HepG2 (cell line): ENCODE results near the gene RNF113A. TPM values are rescaled to one million over a fixed set of nuclear protein-coding genes. Genes with fewer than 3 reads are reported as not detected.

ENCODE experiments used
- ARNTL ChIP-seq: sonication (generic); formaldehyde crosslinking; IDR thresholded peaks from 2 replicates; pipeline ENCODE4 v1.4.0; 2020; ENCODE audit warnings: mild to moderate bottlenecking, missing genetic modification reagents
- ESRRA ChIP-seq: sonication (generic); formaldehyde crosslinking; IDR thresholded peaks from 2 replicates; pipeline ENCODE4 v1.5.1; 2020; ENCODE audit warnings: mild to moderate bottlenecking, low read depth, missing genetic modification reagents
- HMGXB4 ChIP-seq, 2 experiments: sonication (generic) in 1 of 2; formaldehyde crosslinking in 1 of 2; IDR thresholded peaks; 2 replicates each; pipeline versions ENCODE4 v1.4.0 to v1.6.1; 2018 to 2020; ENCODE audit warnings: missing genetic modification reagents in 2 of 2, borderline replicate concordance in 1 of 2, low read depth in 1 of 2, mild to moderate bottlenecking in 1 of 2, missing biosample characterization in 1 of 2
- NONO ChIP-seq, 2 experiments: fragments of 450-650 bp in 1 of 2; sonication (generic) in 1 of 2; formaldehyde crosslinking in 1 of 2; IDR thresholded peaks in 1 of 2; conservative IDR thresholded peaks in 1 of 2; 2 replicates each; pipeline versions ENCODE4 v1.6.1 to v1.8.0; 2017 to 2022; ENCODE audit warnings: mild to moderate bottlenecking in 1 of 2, missing genetic modification reagents in 1 of 2, moderate library complexity in 1 of 2
- PATZ1 ChIP-seq: sonication (generic); formaldehyde crosslinking; IDR thresholded peaks from 2 replicates; pipeline ENCODE4 v1.4.0; 2020; ENCODE audit warnings: missing genetic modification reagents
- POLR2AphosphoS5 ChIP-seq: IDR thresholded peaks from 2 replicates; pipeline ENCODE4 v1.6.1; 2012; ENCODE audit warnings: low read depth, low read length
- RAD21 ChIP-seq: fragments of 450-650 bp; formaldehyde crosslinking; IDR thresholded peaks from 2 replicates; pipeline ENCODE4 v1.5.0; 2020; ENCODE audit warnings: mild to moderate bottlenecking
- RARA ChIP-seq: IDR thresholded peaks from 2 replicates; pipeline ENCODE4 v1.6.1; 2016; ENCODE audit warnings: missing genetic modification reagents, missing compliant biosample characterization
- RXRB ChIP-seq: IDR thresholded peaks from 2 replicates; pipeline ENCODE4 v1.6.1; 2016; ENCODE audit warnings: borderline replicate concordance, missing genetic modification reagents, missing compliant biosample characterization
- SALL1 ChIP-seq: sonication (generic); formaldehyde crosslinking; IDR thresholded peaks from 2 replicates; pipeline ENCODE4 v1.8.0; 2022; ENCODE audit warnings: mild to moderate bottlenecking, missing genetic modification reagents
- SP5 ChIP-seq: IDR thresholded peaks from 2 replicates; pipeline ENCODE4 v1.6.1; 2016; ENCODE audit warnings: low read depth, borderline replicate concordance
- STAG1 ChIP-seq: sonication (generic); formaldehyde crosslinking; IDR thresholded peaks from 2 replicates; pipeline ENCODE4 v1.4.0; 2020; ENCODE audit warnings: missing genetic modification reagents
- TFDP2 ChIP-seq: sonication (generic); formaldehyde crosslinking; IDR thresholded peaks from 2 replicates; pipeline ENCODE4 v1.4.0; 2020; ENCODE audit warnings: missing genetic modification reagents
- UBTF ChIP-seq: sonication (generic); formaldehyde crosslinking; IDR thresholded peaks from 2 replicates; pipeline ENCODE4 v1.4.0; 2020; ENCODE audit warnings: mild to moderate bottlenecking, missing genetic modification reagents
- XRCC5 ChIP-seq: fragments of 200-400 bp; formaldehyde crosslinking; optimal IDR thresholded peaks from 2 replicates; pipeline ENCODE3; 2017; ENCODE audit warnings: mild to moderate bottlenecking, low read length
- YEATS2 ChIP-seq: sonication (generic); formaldehyde crosslinking; IDR thresholded peaks from 2 replicates; pipeline ENCODE4 v1.4.0; 2020; ENCODE audit warnings: missing genetic modification reagents, borderline replicate concordance
- ZMYM3 ChIP-seq: sonication (generic); formaldehyde crosslinking; IDR thresholded peaks from 2 replicates; pipeline ENCODE4 v1.5.1; 2020; ENCODE audit warnings: mild to moderate bottlenecking, missing genetic modification reagents
- ZMYM4 ChIP-seq: sonication (generic); formaldehyde crosslinking; IDR thresholded peaks from 2 replicates; pipeline ENCODE4 v1.8.1; 2023; ENCODE audit warnings: mild to moderate bottlenecking, missing genetic modification reagents
- ZNF121 ChIP-seq: sonication (generic); formaldehyde crosslinking; IDR thresholded peaks from 2 replicates; pipeline ENCODE4 v1.5.0; 2020; ENCODE audit warnings: mild to moderate bottlenecking, missing genetic modification reagents
- ZNF24 ChIP-seq: fragments of 450-650 bp; IDR thresholded peaks from 2 replicates; pipeline ENCODE4 v1.6.1; 2017; ENCODE audit warnings: antibody characterized with exemption, mild to moderate bottlenecking
- ZNF331 ChIP-seq: sonication (generic); formaldehyde crosslinking; IDR thresholded peaks from 2 replicates; pipeline ENCODE4 v1.4.0; 2020; ENCODE audit warnings: missing genetic modification reagents
- ZNF572 ChIP-seq: sonication (generic); formaldehyde crosslinking; IDR thresholded peaks from 2 replicates; pipeline ENCODE4 v1.5.1; 2020; ENCODE audit warnings: mild to moderate bottlenecking, missing genetic modification reagents
- ZSCAN22 ChIP-seq: sonication (generic); formaldehyde crosslinking; IDR thresholded peaks from 2 replicates; pipeline ENCODE4 v1.4.0; 2020; ENCODE audit warnings: mild to moderate bottlenecking, missing genetic modification reagents
- polyA plus RNA-seq, 8 experiments: library from polyadenylated mRNA; depleted of rRNA in 3 of 8; stranded (reverse) in 7 of 8; unstranded in 1 of 8; fragments of >200 nt; fragmentation: Illumina TruSeq in 4 of 8; extraction: Trizol in 4 of 8; gene quantifications; 2 replicates each; pipeline versions ENCODE4 v1.2.1 to v1.2.3, GENCODE V29; 2011 to 2016; ENCODE audit warnings: low read depth in 4 of 8, missing spikeins in 1 of 8, mixed read lengths in 1 of 8; ENCODE audit not compliant: insufficient read depth in 1 of 8
- total RNA-seq, 5 experiments: library from RNA; depleted of rRNA; stranded (reverse); fragments of >200 nt; fragmentation: Illumina TruSeq; extraction: Trizol; gene quantifications; 2 replicates each; pipeline ENCODE4 v1.2.3, GENCODE V29; 2016; ENCODE audit warnings: low read depth in 1 of 5

Gene RNF113A
- total and polyA plus RNA-seq, 2 of the 13 experiments (the other 11 are each of a cell fraction or from before 2014, with no cell fraction given): 14.0 to 15.4 TPM

- TF ChIP-seq UBTF (CRISPR knock-in tag) (no peak), ZSCAN22 (CRISPR knock-in tag) (no peak), ESRRA (no peak), RXRB (CRISPR knock-in tag) (no peak), STAG1 (CRISPR knock-in tag) (peak; percentile 32), ZNF121 (CRISPR knock-in tag) (peak; percentile 66), PATZ1 (CRISPR knock-in tag) (peak; percentile 56; the same call in 1 of the 2 replicates), RAD21 (CRISPR knock-in tag) (0 out of 2 replicates have a peak, but pooled peaks have one; percentile 18), YEATS2 (CRISPR knock-in tag) (no peak), ARNTL (CRISPR knock-in tag) (no peak), ZNF24 (no peak), XRCC5 (peak; percentile 72), ZNF572 (CRISPR knock-in tag) (no peak), ZNF331 (CRISPR knock-in tag) (peak; percentile 18; the same call in 1 of the 2 replicates), ZMYM4 (CRISPR knock-in tag) (0 out of 2 replicates have a peak, but pooled peaks have one; percentile 35), POLR2AphosphoS5 (no peak), NONO (IDR thresholded peaks at IDR 0.05) (no peak), NONO (CRISPR knock-in tag; conservative IDR thresholded peaks at IDR 0.05) (0 out of 2 replicates have a peak, but pooled peaks have one; percentile 27), ZMYM3 (CRISPR knock-in tag) (peak; percentile 60; the same call in 1 of the 2 replicates), SP5 (CRISPR knock-in tag) (peak; percentile 38; the same call in 1 of the 2 replicates), HMGXB4 (CRISPR knock-in tag; IDR thresholded peaks at IDR 0.05; ENCODE audit: borderline replicate concordance in 1 of 2, low read depth in 1 of 2) (peak in 1 of 2 experiments; percentile 61; a peak in 2 of 4 replicates), TFDP2 (CRISPR knock-in tag) (no peak), SALL1 (CRISPR knock-in tag) (peak; percentile 28; the same call in 1 of the 2 replicates), RARA (CRISPR knock-in tag) (no peak)
These were observed 16.3 kb upstream of the RNF113A start (continued) for GRCh38 chrX:119887721-119888425.
